SKM-1 (cell line): ENCODE results near the gene DNAJC4.

Experiments used
- DNase-seq: peaks from one replicate; lab custom pipeline; 2025; ENCODE audit not compliant: unreplicated experiment; lab: John Stamatoyannopoulos, UW

DNAJC4 gene

DNA sequence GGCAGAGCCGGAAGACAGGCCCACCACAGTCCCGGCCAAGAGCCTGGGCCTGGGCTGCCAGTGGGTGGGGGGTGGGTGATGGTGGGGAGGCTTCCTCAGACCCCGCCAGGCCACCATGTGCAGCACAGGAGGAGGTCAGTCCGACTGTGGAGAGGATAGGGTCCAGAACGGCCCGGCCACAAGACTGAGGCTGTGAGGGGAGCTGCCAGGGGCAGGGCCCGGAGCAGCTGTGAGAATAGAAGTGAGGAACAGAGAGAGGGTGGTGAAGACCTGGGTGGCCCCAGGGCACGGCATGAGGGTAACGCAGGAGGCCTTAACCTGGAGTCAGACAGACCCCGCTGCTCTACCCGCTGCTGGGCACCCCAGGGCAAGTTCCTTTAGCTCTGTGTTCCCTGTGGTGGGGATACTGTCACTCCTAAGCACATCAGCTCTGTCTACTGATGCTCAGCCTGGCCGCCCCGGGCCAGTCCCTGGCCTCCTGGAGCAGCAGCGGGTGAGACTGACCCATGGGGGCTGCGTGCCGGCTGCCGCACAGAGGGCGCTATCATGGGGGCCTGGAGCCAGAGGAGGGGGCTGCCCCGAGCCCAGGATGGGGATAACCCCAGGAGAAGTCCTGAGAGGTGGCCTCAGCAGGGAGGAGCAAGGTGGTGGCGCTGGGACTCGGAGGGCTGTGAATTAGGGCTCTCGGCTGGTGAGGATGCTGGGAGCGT, 22.1 kb upstream of the DNAJC4 start:
- DNase-seq, result no peak

DNA sequence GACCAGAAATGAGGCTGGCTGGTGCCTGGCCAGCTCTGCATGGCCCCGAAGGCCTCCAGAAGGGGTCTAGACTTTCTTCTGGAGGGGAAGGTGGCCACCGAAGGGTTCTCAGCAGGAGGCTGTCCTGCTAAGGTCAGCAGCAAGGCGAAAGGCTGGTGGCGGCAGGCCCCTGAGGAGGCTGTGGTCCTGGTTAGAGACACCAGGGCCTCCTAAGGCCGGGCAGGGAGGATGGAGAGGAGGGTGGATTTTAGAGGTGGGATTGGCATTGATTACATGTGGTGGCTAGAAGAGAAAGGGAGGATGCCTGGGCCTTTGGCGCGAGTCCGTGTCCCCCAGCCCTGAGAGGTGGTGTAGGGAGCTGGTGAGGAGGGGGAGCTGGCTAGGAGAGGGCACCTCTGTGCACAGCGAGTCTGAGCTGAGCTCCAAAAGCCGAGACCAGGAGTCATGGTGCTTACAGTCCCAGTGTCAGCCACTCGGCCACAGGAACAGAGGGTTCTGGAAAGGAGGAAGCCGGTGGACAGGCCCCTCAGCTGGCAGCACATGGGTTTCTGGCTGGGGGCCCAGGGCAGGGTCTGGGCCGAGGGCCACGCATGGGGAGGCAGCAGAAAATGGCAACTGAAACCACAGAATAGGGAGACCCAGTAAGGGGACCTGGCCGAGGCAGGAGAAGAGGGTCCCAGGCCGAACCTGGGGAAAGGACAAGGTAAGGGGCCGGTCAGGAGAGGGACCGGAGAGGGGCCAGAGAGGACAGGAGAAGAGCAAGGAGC, 21.4 kb upstream of the DNAJC4 start:
- DNase-seq, result no peak

DNA sequence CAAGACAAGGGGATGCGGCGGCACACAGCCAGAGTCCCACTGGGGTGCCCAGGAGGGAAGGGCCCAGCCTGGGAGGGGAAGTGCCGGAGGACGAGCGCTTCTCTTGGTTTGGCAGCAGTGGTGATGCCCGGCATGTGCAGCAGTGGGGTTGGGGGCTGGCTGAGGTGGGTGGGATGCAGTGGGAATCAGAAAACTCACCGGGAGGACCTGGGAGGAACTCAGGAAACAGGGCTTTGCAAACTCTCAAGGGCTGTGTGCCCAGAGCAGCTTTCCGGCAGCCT, 20.8 kb upstream of the DNAJC4 start:
- DNase-seq, result no peak

DNA sequence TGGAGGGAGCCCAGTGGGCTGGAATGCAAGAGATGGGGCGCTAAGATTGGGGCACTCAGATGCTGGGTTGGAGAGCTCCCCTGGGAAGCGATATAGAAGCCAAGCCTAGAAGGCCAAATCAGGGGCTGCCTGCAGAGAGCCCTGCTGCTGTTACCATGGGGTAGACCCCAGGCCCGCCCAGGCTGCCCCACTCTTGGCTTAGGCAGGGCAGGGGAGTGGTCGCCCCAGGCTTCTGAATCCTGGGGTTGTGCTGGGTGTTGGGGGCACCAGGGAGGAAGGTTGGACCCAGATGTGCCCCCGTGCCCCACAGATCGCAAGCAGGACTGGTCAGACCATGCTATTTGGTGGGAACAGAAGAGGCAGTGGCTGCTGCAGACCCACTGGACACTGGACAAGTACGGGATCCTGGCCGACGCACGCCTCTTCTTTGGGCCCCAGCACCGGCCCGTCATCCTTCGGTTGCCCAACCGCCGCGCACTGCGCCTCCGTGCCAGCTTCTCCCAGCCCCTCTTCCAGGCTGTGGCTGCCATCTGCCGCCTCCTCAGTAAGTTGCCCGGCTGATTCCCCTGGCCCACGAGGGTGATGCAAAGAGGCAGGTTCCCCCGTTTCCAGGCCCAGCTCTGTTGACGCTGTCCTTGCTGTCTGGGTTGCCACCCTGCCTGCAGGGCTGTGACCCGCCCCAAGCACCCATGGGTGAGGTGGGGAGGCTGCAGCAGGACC, 19.9 kb upstream of the DNAJC4 start:
- DNase-seq, result no peak

DNA sequence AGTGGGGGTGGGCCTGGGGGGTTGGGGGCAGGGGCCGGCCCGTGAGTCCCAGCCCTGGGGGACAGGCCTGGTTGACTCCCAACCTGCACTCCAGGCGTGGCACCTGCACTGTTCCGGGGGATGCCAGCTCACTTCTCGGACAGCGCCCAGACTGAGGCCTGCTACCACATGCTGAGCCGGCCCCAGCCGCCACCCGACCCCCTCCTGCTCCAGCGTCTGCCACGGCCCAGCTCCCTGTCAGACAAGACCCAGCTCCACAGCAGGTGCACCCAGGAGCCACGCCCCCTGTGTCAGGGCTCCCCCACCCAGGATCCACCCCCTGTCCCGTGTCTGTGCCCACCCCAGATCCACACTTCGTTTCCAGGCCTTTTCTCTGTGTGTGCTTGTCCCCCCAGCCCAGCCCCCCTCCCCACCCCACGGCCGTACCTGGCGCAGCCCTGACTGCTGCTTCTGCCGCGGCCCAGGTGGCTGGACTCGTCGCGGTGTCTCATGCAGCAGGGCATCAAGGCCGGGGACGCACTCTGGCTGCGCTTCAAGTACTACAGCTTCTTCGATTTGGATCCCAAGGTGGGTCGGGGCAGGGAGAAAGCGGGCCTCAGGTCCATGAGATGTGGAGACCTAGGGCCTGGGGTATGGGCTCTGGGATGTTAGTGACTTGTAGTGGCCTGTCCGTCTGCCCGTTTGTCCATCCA, 19.0 kb upstream of the DNAJC4 start:
- DNase-seq, result no peak

DNA sequence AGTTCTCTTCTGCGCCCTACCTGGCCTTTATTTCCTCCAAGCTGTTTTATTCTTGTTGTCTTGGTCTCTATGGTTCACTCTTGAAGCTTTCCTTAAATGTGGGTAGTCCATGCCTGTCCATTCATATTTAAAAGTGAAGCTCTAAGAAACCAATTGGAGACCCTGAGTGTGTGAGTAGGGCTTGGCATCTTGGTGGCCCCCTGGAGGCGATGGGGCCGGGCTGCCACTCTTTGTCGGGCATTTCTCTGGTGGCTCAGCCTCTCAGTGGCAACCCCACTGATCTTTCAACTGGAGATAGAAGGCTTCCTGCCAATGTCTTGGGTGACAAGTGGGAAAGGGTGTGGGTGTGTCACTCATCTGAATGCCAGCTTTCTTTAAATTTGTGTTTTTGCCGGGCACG, 13.5 kb upstream of the DNAJC4 start:
- no peak for DNase-seq

DNA sequence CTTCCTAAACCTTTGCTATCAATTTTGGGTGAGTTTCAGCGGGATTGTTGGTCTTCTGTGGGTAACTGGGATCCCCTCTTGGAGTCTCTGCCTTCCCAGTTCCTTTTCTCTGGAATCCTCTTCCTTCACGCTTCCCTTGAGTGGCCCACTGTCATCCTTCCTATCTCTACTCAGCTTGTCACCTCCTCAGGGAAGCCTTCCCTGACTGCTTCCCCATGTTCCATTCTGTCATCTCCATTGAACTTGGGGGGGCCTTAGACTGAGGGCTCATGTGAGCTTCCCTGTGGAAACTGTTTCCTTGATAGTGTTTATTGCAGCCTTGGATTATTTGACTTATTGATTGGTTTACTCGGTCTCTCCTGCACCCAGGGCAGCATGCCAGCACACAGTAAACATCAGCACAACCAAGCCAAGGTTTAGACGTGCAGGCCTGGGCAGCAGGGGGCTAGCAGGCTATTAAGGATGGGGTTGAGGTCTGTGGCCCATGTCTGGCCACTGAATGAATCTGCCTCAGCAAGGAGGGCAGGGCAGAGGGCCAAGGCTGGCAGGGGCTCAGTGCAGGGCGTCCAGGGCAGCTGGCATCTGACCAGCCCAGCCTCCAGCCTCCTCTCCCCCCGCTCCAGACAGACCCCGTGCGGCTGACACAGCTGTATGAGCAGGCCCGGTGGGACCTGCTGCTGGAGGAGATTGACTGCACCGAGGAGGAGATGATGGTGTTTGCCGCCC, 11.6 kb upstream of the DNAJC4 start:
- DNase-seq, result no peak

DNA sequence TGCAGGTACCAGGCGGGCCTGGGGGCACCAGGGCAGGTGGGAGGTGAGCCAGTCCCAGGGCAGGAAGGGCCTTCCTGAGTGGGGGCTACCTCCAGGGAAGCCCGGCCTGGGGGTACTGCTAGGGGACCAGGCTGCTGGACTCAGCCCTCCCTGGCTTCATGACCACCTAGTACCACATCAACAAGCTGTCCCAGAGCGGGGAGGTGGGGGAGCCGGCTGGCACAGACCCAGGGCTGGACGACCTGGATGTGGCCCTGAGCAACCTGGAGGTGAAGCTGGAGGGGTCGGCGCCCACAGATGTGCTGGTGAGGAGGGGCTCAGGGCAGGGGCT, 11.0 kb upstream of the DNAJC4 start:
- no peak for DNase-seq

DNA sequence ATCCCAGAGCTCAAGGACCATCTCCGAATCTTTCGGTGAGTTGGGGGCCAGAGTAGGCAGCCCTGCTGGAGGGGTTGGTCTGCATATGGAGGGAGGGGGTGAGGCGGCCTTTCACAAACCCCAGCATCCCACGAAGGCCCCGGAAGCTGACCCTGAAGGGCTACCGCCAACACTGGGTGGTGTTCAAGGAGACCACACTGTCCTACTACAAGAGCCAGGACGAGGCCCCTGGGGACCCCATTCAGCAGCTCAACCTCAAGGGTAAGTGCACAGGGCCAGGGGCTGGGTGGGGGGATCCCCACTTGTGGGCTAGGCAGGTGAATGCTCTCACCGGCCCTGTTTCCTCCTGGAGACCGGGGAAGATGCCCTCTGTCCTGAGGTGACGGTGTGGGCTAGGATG, 10.6 kb upstream of the DNAJC4 start:
- no peak for DNase-seq

DNA sequence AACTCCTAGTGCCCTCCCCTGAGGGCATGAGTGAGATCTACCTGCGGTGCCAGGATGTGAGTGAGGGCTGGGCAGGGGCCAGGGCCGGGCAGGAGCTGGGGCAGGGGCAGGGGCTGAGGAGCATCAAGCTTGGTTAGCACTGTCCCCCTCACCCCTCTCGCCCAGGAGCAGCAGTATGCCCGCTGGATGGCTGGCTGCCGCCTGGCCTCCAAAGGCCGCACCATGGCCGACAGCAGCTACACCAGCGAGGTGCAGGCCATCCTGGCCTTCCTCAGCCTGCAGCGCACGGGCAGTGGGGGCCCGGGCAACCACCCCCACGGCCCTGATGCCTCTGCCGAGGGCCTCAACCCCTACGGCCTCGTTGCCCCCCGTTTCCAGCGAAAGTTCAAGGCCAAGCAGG, 10.1 kb upstream of the DNAJC4 start:
- no peak for DNase-seq

DNA sequence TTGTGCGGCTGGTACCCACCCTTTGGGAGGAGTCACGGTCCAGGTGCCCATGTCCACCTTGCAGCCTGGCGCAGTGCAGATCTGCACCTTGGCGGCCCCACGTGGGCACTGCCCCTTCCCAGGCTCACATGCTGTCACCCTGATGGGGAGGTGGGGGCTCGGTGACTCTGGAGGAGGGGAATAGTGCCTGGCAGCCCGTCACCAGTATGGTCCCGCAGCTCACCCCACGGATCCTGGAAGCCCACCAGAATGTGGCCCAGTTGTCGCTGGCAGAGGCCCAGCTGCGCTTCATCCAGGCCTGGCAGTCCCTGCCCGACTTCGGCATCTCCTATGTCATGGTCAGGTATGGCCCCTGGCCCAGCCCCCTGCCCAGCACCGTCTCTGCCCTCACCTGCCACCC, 9.6 kb upstream of the DNAJC4 start:
- no peak for DNase-seq

DNA sequence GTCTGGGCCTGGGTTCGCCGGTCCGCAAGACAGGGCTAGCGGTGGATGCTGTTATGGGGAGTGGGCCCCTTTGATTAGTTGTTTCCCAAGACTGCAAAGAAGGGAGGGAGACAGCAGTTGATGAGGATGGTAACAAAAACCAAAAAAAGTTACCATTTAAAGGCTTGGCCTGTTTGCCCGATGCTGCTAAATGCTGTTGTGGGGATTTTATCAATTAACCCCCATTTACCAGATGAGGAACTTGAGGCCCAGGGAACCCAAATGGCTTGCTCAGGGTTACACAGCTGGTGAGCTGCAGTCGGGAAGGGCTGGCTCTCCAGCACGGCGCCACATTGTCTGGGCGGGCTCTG, 7.7 kb upstream of the DNAJC4 start:
- no peak for DNase-seq

DNA sequence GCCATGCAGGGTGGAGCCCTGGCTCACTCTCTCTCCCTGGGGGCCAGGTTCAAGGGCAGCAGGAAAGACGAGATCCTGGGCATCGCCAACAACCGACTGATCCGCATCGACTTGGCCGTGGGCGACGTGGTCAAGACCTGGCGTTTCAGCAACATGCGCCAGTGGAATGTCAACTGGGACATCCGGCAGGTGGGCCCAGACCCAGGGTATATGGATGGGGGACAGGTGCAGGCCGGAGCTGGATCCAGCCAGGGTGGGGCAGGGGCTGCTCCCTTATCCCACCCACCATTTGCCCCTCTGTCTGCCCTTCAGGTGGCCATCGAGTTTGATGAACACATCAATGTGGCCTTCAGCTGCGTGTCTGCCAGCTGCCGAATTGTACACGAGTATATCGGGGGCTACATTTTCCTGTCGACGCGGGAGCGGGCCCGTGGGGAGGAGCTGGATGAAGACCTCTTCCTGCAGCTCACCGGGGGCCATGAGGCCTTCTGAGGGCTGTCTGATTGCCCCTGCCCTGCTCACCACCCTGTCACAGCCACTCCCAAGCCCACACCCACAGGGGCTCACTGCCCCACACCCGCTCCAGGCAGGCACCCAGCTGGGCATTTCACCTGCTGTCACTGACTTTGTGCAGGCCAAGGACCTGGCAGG, 7.2 kb upstream of the DNAJC4 start:
- no peak for DNase-seq

DNA sequence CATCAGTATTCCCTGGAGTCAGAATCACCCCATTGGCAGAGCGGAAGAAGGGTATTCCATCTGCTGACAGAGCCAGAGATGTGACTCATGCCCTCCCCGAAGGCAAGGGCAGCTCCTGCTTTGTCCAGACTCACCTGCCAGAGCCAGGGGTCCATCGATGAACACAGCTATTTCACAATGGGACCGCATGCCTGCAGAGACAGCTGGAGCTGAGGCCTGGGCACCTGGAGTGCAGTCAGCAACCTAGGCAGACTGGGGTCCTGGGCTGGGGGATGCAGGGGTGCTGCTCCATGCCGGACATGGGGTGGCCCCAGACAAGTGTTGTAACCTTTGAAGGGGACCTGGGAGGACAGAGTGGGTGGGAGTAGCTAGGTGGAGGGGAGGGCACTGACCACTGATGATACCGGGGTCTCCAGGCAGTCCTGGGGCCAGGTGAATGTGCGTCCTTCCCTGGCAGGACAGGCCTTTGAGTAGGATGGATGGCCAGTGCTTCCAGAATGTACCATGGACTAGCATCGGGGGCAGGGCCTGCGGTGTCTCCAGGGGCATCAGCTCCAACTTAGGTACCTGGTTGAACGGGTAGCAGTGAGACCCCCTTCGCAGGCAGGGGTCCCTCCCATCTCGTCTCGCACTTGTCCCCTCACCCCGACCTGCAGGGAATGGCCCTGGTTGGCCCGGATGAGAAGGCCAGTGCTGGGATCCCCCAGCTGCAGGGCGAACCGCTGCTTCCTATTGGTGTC, 6.0 kb upstream of the DNAJC4 start:
- no peak for DNase-seq

DNA sequence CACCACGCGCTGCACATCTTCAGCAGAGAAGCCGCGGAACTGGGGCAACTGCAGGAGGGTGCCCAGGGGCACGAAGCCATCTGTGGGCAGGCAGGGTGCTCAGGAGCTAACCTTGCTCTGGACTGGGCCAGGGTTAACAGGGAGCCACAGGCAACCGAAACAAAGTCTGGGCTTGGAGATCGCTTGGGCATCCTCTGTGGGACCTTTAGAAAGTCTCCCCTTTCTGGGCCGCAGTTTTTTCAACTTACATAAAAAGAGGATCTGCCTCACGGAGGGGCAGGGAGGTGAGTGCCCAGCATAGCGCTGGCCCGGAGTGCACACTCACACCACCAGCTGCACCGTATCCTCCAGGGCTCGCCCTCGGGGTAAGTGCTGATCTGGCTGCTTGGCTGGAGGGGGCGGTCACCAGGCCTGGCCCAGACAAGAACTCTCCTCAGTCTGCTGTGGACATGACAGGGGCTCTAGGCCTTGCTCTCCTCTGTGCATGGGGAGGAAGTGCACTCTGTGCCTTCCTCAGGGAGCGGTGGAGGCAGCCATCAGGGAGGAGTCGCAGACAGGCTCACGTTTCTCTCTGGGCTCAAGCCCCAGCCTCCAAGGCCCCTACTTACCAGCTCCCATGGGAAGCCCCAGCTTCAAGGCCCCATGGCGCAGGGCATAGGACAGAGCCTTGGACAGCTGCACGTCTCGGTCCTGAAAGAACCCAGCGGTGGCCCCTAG, 5.3 kb upstream of the DNAJC4 start:
- DNase-seq, result no peak

DNA sequence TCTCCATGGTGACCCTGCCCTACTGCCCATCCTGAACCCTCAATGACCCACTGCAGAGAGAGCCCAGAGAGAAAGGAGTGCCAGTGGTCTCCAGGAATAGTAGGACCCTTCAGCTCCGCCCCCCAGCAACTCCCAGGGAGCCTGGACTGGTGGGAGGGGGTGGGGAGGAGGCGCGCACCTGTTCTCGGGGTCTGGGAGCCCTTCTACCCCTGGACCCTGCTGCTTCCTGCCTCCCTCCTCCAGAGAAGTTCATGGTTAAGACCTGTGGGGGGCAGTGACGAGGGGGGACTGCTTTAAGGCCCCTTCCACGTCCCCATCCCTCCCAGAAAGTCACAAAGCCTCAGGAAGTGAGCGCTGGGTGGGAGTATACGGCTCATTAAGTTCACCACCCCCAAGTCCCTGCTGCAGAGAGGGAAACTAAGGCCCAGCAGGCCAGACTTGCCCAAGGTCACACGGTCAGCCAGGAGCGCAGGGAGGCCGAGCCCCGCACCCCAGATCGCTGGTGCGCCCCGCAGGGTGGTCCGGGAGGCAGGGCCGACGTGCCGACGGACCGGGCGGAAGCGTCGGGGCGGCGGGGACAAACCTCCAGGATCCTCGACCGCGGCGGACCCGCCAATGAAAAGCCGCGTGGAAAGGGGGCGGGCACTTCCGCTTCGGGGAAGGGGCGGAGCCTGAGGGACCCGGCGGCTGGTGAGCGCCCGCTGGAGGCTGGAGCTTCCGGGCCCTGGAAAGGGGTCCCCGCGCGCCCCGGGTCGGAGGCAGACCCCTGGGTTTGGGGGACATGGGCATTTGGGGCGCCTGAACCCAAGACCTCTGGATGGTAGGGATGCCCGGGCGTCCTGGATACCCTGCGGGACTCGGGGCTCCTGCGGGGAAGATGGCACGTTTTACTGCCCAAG, 4.5 kb upstream of the DNAJC4 start, which contains the start of the genes NUDT22 and TRPT1:
Gene NUDT22, plus strand, starts transcription at position 667 of the 899 bp plus-strand sequence. CDS start 379 bp downstream, outside the sequence.
Gene TRPT1, minus strand, starts transcription at position 579 of the 899 bp plus-strand sequence. Its CDS starts 326 bp downstream, at position 253.
- peak; percentile 43 for DNase-seq

DNA sequence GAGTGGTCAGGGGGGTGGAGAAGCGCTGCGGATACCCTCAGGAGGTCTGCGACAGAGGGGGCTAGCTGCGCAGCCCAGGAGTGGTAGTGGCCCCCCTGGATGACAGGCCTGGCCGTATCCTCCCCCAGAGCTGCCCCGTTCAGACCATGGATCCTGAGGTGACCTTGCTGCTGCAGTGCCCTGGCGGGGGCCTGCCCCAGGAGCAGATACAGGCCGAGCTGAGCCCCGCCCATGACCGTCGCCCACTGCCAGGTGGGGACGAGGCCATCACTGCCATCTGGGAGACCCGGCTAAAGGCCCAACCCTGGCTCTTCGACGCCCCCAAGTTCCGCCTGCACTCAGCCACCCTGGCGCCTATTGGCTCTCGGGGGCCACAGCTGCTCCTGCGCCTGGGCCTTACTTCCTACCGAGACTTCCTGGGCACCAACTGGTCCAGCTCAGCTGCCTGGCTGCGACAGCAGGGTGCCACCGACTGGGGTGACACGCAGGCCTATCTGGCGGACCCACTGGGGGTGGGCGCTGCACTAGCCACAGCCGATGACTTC, 3.8 kb upstream of the DNAJC4 start:
- DNase-seq, result no peak

DNA sequence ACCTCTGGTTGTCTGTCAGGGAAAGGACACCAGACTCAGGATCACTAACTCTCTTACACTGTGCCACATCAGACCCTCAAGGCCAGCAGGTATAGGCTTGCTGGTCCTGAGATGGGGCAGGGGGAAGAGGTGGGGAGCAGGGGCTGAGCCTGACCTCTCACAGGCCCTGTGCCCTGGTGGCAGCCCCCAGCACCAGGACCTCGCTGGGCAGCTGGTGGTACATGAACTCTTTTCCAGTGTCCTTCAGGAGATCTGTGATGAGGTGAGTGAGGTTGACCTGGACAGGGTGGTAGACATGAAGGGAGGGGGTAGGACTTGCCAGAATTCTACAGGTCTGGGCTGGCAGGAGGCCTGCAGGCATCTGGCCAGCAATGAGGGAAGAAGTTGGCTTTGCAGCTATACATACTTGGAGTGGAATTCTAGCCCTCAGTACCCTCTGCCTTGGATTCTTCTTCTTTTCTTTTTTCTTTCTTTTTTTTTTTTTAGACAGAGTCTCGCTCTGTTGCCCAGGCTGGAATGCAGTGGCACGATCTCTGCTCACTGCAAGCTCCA, 2.9 kb upstream of the DNAJC4 start:
- DNase-seq, result no peak
